ENCODE data around the gene ASB18. TPM values are rescaled to one million over a fixed set of nuclear protein-coding genes. Genes with fewer than 3 reads are reported as not detected.

The ASB18 gene
- total RNA-seq, 4 donors from 2014 or later: not detected

GRCh38 chr2:236265675-236266074 is 1.5 kb upstream of the ASB18 start:
- no peaks in the 10 kb centered on the region for H3K36me3 ChIP-seq
- H3K27ac ChIP-seq: no peak overlapping the region
- H3K4me1 ChIP-seq: no peaks in the 10 kb centered on the region
- H3K4me3 ChIP-seq: no peak overlapping the region
- intact Hi-C loops (cut with DNase I; ENCODE audit: low total_unique reads): no loop called here
- no peak for TF ChIP-seq POLR2A (IDR thresholded peaks at IDR 0.05)
- TF ChIP-seq CTCF (IDR thresholded peaks at IDR 0.05): no peak
- no peak for DNase-seq
- H3K27me3 ChIP-seq: no peaks in the 10 kb centered on the region
- no peaks in the 10 kb centered on the region for H3K9me3 ChIP-seq

GRCh38 chr2:236262238-236262637 is 2.0 kb downstream of the ASB18 start:
- no peaks in the 10 kb centered on the region for H3K36me3 ChIP-seq
- H3K4me3 ChIP-seq: no peak overlapping the region
- no peaks in the 10 kb centered on the region for H3K9me3 ChIP-seq
- TF ChIP-seq CTCF (IDR thresholded peaks at IDR 0.05) (no peak), POLR2A (IDR thresholded peaks at IDR 0.05) (no peak)
- DNase-seq: no peak
- intact Hi-C loops (cut with DNase I; ENCODE audit: low total_unique reads): no loop called here
- H3K27me3 ChIP-seq: no peaks in the 10 kb centered on the region
- H3K4me1 ChIP-seq: no peaks in the 10 kb centered on the region
- H3K27ac ChIP-seq: no peak overlapping the region

GRCh38 chr2:236261452-236261851 is 2.8 kb downstream of the ASB18 start:
- Histone ChIP-seq H3K4me1 (no peaks in the 10 kb centered on the region), H3K4me3 (no peak overlapping the region), H3K27me3 (no peaks in the 10 kb centered on the region), H3K9me3 (no peaks in the 10 kb centered on the region), H3K36me3 (no peaks in the 10 kb centered on the region), H3K27ac (no peak overlapping the region)
- no peak for DNase-seq
- intact Hi-C loops (cut with DNase I; ENCODE audit: low total_unique reads): no loop called here
- TF ChIP-seq CTCF (IDR thresholded peaks at IDR 0.05): no peak
- no peak for TF ChIP-seq POLR2A (IDR thresholded peaks at IDR 0.05)

- Histone ChIP-seq H3K4me1 (no peaks in the 10 kb centered on the region), H3K36me3 (no peaks in the 10 kb centered on the region), H3K9me3 (no peaks in the 10 kb centered on the region), H3K27me3 (no peaks in the 10 kb centered on the region), H3K27ac (no peak overlapping the region), H3K4me3 (no peak overlapping the region)
- TF ChIP-seq POLR2A (IDR thresholded peaks at IDR 0.05): no peak
- TF ChIP-seq CTCF (IDR thresholded peaks at IDR 0.05): no peak
- no peak for DNase-seq
- intact Hi-C loops (cut with DNase I; ENCODE audit: low total_unique reads): no loop called here
Observed at GRCh38 chr2:236259371-236259770, 4.8 kb downstream of the ASB18 start.

- Histone ChIP-seq H3K36me3 (no peaks in the 10 kb centered on the region), H3K4me1 (no peaks in the 10 kb centered on the region), H3K4me3 (no peak overlapping the region), H3K27me3 (no peaks in the 10 kb centered on the region), H3K27ac (no peak overlapping the region), H3K9me3 (no peaks in the 10 kb centered on the region)
- intact Hi-C loops (cut with DNase I; ENCODE audit: low total_unique reads): no loop called here
- TF ChIP-seq CTCF (IDR thresholded peaks at IDR 0.05) (no peak), POLR2A (IDR thresholded peaks at IDR 0.05) (no peak)
- no peak for DNase-seq
Observed at GRCh38 chr2:236257575-236257974, 6.6 kb downstream of the ASB18 start.

All from uterus (tissue), 4 donors.